ENCODE data around the gene ASCL5.
"Not testable (repeated sequence)": the region's sequence is repeated elsewhere in the genome, so short reads cannot be mapped to it uniquely, and the experiment has no call there.

The ASCL5 gene, protein sequence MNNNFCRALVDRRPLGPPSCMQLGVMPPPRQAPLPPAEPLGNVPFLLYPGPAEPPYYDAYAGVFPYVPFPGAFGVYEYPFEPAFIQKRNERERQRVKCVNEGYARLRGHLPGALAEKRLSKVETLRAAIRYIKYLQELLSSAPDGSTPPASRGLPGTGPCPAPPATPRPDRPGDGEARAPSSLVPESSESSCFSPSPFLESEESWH

GRCh38 chr1:201126832-201127754 is at the start of gene ASCL5:
Gene ASCL5 (minus strand): TSS chr1:201127184. CDS start chr1:201115372, 11,812 bp downstream.
- DNase-seq = no peak

- no peak for DNase-seq
Measured at GRCh38 chr1:201175820-201176500, 49.0 kb upstream of the ASCL5 start.

GRCh38 chr1:201173736-201174135 is 46.8 kb upstream of the ASCL5 start:
- no peak for DNase-seq

- no peak for DNase-seq
Measured at GRCh38 chr1:201172999-201173610, 46.1 kb upstream of the ASCL5 start.

GRCh38 chr1:201172326-201172725 is 45.3 kb upstream of the ASCL5 start:
- DNase-seq = no peak

DNA sequence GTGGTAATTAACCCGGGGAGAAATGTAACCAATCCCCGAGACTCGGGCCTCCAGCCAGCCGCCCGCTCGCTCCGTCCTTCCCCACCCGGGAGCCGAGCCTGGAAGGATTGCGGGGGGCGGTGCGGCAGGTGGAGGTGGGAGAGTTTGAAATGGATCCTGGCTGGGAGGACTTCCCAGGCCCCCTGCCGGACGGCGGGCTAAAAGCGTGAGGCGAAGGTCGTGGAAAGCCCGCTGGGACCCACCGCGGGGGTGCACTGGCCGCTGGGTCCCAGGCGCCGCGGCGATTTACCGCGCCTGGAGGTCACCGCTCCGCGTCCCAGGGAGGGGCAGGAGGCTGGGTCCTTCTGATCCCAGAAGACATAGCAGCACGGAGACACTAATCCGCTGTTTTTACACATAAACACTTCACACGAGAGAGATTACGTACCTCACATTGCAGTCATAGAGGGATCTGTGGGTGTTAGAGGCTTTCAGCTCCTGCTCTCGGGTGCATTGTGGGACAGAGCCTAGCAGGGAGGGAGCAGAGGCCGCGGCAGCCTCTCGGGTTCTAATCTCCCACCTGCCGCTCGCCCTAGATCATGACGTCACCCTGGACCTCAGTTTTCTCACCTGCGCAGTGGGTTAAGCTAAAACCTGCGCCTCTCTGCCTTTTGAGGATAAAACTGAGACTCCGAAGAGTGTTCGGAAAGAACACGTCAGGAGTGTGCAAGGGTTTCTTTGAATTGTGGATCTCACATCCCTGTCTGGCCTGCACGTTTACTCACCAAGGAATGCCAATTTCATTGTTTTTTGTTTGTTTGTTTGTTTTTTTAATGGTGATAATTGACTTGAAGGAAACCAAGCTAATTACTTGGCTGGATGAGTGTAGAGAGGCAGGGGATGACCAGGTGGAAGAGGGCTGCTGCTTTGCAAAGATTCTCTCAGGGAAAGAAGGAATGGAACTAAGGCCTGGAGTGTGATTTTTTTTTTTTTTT is 44.4 kb upstream of the ASCL5 start:
- DNase-seq = peak; percentile 6

DNA sequence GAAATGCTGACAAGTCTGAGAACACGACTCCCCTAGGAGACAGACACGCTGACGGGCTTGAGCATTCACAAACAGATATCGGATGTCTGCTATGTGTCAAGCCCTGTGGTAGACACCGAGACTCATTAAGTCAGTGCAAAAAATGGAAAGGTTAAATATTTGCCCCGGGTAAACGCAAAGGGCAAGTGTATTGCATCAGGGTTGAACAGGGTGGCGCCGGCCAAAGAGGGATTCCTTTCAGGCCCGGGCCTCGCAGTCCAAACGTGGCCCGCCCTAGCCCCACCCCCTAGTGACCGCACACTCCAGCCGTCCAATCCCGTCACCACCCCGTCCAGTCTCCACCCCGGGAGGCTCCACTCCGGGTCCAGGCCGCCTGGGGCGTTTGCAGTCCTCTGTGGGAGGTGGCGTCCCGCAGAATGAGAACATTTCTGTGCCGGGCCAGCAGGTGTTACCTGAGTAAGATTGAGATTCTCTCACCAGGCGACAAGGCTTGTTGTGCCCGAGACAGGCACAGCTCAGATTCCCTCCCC is 43.6 kb upstream of the ASCL5 start:
- DNase-seq = peak; percentile 59

DNA sequence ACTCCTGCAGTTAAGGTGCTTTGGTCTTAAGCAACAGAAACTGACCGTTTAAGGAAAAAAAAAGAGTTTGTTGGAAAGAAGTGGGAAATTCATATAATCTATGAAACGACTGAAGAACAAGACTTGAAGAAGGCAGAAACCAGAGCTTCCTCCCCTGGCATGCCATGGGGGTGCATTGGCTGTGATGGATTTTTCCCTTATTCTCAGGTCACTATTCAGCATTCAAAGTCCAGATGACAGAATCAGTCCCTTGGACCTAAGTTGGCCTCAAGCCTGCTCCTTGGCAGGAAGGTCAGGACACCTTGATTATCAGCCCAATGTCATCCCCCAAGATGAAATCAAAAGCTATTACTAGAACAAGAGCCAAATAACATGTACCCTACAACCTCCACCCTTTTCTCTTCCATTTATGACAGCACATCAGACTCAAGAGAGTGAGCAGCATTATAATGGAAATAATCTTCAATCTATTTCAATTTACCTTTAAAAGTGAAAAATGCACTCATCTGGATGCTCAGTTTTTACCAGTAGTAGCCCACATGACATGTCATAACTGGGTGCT is 43.1 kb upstream of the ASCL5 start:
- no peak for DNase-seq

DNA sequence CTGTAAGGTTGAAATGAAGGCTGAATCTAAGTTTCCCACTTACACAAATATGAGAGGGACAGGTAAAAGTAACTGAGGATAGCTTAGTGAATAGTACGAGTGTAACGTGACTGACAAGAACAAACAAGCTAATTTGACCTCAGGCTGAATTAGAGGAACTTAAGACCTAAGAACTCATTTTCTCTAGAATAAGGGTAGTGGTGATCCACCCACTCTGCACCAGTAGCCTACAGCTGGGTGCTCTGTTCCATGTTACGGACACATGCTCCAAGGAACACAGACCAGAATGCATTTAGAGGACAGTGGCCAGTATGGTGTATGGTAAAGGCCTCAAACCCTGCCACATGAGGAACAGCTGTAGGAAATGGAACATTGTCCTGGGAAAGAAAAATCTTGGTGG is 42.2 kb upstream of the ASCL5 start:
- no peak for DNase-seq

- no peak for DNase-seq
Measured at GRCh38 chr1:201167041-201167991, 40.3 kb upstream of the ASCL5 start.

- DNase-seq = no peak
Measured at GRCh38 chr1:201164645-201165044, 37.7 kb upstream of the ASCL5 start.

DNA sequence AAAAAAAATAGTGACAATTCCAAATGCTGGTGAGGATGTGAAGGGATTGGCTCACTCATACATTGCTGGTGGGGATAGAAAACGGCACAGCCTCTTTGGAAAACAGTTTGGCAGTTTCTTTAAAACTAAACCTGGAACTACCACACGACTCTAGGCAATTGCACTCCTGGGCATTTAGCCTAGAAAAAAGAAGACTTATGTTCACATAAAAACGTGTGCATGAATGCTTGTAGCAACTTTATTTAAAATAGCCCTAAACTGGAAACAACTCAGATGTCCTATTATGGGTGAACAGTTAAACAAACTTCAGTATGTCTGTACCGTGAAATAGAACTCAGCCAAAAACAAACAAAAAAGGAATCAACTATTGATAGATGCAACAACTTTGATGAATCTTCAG is 36.7 kb upstream of the ASCL5 start:
- no peak for DNase-seq

DNA sequence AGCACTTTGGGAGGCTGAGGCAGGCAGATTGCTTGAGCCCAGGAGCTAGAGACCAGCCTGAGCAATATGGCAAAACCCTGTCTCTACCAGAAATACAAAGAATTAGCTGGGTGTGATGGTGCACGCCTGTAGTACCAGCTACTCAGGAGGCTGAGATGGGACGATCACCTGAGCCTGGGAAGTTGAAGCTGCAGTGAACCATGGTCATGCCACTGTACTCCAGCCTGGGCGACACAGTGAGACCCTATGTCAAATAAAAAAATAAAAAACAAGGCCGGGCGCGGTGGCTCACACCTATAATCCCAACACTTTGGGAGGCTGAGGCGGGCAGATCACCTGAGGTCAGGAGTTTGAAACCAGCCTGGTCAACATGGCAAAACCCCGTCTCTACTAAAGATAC is 36.1 kb upstream of the ASCL5 start:
- not testable (repeated sequence) for DNase-seq

- no peak for DNase-seq
Measured at GRCh38 chr1:201157949-201158348, 31.0 kb upstream of the ASCL5 start.

- no peak for DNase-seq
Measured at GRCh38 chr1:201156819-201157218, 29.8 kb upstream of the ASCL5 start.

DNA sequence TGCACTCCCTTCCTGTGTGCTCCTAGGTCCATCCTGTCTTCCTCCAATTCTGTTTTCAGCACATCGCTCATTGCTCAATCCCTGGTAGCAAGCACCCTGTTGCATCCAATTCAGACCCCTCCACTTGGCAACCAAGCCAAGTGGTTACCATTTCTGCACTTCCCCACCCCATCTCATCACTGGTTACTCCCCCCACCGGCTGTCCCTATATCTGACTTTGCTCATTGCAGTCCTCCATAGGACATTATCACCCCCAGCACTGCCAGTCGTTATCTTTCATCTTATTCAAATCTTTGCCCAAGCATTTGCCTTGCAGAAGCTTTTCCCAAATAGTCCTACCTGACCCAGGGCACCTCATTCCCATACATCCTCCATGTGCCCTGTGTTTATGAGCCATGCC is 29.4 kb upstream of the ASCL5 start:
- DNase-seq = no peak

DNA sequence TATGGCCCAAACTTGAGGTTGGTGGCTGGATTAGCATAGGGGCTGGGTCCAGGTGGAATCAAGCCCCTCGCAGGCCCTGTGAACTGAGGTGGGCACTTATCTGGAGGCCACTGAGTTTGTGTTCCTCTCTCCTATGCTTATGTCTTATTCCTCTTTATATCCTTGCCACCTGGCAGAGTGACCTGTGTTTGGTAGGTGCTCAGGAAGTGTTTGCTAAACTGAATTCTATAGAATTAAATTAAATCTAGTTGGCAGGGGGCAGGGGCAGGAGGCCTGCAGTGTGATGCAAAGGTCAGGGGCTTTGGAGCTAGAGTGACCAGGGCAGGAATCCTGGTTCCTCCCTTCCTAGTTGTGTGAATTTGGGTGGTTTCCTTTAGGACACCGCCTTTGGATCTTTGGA is 28.4 kb upstream of the ASCL5 start:
- no peak for DNase-seq

- peak; percentile 95 for DNase-seq
Measured at GRCh38 chr1:201154389-201155165, 27.6 kb upstream of the ASCL5 start, which contains the start of gene TMEM9. Gene TMEM9 (minus strand): TSS chr1:201154474. CDS start chr1:201153923, 551 bp downstream.
